NCI-H128 (cell line): ENCODE measurements around the gene SH3BGR.
"Not testable (repeated sequence)": the region's sequence is repeated elsewhere in the genome, so short reads cannot be mapped to it uniquely, and the experiment has no call there.

Experiments used
- DNase-seq: peaks from one replicate; lab custom pipeline; 2025; ENCODE audit not compliant: unreplicated experiment; lab: John Stamatoyannopoulos, UW

The SH3BGR gene

DNA sequence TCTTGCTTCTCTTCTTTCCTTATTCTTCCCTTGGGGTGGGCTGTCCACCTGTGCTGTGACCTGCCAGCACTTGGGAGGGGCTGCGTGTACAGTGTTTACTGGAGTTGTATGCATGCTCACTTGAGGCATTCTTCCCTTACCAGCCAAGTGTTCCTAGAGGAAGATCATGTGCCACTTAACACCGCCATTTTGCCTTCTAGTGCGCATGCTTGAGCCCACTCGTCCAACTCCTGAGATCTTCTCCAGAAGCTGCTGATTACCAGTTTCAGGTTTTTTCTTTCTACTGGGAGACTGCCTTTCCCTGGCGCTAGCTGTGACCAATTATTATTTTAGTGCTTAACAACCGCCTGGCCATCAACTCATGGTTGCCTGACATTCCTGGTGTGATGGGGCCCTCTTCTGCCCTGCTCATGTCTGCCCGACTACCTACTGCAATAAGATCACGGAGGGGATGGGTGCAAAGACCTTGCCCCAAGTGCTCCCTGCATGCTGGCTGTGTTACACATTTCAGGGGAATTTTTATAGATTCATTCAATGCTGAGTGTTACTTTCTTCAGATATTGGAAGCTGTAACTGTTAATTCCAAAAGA is 86.8 kb downstream of the SH3BGR start:
- DNase-seq = no peak

DNA sequence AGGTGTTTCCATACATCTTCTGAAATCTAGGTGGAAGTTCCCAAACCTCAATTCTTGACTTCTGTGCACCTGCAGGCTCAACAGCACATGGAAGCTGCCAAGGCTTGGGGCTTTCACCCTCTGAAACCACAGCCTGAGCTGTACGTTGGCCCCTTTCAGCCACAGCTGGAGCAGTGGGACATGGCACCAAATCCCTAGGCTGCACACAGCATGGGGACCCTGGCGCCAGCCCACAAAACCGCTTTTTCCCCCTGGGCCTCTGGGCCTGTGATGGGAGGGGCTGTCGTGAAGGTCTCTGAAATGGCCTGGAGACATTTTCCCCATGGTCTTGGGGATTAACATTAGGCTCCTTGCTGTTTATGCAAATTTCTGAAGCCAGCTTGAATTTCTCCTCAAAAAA is 88.6 kb downstream of the SH3BGR start:
- DNase-seq = not testable (repeated sequence)

DNA sequence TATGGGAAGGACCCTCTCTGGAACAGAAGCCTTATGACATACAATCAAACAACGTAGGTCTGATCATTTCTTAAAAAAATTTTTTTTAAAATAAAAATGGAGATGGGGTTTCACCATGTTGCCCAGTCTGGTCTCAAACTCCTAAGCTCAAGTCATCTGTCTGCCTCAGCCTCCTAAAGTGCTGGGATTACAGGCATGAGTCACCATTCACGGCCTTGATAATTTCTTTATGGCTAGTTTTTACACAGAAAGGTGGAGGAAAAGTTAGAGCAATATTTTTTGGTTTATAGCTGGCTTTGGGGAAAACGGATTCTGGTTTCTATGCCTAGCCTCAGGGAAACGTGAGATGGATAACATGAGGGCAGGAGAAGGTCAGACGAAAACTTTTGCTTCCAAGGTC is 91.0 kb downstream of the SH3BGR start:
- no peak for DNase-seq

DNA sequence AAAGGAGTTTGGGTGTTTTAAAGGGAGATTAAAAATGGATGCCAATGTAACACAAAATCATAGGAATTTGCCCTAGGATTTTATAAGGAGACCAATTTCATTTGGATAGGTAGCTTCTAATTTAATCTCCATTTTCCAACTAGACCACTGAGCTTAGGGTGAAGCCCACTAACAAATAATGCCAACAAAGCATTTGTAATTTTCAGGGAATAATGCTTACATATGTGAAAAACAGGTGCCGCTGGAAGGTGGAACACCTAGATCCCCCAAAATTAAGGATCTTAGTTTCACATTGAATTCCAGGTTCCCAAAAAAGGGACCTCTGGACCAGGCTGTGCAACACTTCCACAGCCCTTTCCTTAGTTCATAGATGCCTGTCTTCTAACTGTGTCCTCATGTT is 94.8 kb downstream of the SH3BGR start:
- no peak for DNase-seq

DNA sequence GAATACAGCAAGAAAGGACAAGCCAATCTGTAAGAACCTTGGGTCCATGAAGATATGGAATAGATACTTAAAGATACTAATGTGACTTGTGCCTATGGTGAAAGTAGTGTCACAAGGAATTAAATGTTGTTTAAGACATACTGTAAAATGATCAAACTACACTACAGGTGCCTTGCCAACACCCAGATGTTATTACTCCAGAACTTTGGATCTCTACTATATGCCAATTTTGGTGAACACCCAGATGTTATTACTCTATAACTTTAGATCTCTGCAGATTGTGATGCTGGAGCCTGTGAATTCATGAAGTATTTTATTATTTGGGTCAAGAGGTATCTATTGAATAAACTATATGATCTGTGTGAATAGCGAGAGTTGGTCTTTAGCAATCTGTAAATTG is 101.1 kb downstream of the SH3BGR start:
- no peak for DNase-seq

DNA sequence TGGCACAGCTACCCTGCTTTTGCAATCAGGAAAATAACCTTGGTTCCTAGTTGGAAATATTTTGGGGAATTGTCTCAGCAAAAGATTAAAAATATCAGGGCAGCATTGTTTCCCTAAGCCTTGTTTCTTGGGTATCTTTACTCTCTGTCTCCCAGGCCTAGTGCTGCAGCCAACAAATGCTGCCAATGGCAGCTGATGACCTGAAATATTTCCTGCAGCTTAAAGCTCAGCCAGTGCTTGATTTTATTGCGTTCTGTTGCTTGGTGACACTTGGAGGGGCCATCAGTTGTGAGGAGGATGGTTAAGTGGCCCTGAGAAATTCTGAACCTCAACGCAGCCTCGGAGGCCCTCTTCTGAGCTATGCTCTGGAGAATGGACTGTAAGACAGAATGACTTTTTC is 101.6 kb downstream of the SH3BGR start:
- no peak for DNase-seq

DNA sequence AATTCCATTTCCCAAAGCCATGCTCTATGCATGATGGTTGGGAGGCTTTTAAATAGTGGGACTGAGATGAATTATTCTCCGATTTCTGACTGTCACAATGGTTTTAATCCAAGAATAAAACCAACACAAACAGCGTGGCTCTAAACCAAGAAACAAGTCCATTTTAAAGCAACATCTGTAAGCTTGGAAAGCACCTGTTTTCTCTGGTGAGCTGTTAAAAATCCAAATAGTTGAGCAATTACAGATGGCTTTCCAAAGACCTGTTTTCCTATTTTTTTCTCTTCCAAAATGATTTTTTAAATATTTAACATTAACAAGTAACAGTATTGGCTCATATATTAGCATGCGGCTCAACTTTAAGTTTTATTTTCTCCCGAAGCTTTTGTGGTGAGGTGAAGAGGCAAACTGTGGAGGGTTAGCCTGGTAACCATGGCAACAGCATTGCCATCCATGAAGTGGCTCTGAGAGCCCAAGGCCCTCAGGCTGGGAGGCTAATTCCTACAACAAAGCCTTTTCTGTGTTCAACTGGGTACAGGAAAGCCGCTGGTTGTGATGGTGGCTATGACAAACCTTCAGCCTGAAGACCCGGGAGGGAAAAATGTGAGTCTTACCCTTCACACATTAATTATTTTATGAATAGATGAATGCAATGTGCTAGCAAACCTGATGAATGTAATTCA is 104.3 kb downstream of the SH3BGR start:
- peak; percentile 10 for DNase-seq

DNA sequence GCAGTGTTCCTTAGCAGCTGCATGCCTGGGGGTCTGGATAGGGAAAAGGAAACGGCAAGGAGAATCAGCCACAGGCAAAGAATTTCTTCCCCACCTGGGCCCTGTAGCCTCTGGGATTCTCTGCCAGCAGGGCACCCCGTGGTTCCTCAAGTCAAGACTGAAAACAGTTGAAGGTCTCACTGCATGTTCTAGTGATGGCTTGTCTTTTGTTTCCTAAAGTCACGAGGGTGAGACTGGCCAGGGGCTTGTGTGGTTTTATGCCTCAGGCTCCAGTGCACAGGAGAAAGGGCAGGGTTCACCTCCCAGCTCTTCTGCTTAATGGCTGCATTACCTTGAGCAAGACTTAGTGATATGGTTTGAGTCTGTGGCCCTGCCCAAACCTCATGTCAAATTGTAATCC is 107.7 kb downstream of the SH3BGR start:
- DNase-seq = no peak

DNA sequence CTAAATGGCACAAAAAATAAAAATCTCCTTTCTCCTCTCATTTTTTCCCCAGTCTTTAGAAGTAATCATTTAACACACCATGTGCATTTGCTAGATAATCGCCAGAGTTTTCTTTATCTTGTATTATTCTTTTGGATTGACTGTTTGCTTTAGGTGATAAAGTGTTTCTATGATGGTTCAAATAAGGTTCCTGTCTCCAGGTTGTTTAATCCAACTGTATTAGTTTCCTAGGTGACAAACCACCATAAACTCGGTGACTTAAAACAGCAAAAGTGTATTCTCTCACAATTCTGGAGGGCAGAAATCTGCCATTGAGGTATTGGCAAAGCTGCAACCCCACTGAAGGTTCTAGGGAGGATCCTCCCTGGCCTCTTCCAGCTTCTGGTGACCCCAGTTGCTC is 109.4 kb downstream of the SH3BGR start:
- DNase-seq = no peak

DNA sequence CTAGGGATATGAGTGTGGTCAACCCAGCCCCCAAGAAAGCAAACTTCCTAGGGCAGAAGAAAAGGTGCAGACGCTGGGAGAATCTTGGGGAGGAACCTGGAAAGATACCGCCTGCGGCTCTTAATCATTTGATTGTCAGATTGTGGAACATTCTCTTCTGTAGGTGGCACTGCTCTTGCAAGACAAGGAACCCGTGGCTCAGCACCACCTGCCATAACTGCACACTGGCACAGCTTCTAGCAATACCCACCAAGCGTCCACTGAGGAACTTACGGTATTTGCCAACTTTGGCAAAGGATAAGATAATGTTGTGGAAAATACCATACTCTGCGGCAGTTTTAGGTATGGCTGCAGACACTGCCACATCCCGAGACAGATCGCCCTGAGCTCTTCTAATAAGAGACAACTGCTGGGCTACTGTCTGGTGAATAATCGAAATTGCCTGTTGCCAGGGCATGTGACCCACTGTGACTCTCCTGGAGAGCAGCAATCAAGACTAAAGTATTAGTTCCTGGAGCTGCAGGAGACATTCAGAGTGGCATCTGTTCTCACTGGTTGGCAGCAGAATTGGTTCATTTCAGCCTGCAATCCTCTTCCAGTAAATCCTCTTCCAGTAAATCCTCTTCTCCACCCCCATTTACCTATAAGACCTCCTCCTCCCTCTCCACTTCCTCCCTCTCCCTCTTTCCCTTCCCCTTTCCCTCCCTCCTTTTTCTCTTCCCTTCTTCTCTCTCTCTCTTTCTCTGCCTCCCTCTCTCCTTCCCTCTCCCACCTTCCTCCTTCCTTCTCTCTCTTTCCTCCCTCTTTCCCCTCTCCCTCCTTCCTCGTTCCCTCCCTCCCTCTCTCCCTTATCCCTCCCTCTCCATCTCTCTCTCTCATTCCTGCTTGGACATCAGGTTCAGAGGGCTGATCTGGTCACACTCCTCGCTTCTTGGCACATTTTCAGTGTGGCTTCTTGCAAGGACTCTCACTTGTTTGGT is 111.3 kb downstream of the SH3BGR start:
- DNase-seq = no peak

DNA sequence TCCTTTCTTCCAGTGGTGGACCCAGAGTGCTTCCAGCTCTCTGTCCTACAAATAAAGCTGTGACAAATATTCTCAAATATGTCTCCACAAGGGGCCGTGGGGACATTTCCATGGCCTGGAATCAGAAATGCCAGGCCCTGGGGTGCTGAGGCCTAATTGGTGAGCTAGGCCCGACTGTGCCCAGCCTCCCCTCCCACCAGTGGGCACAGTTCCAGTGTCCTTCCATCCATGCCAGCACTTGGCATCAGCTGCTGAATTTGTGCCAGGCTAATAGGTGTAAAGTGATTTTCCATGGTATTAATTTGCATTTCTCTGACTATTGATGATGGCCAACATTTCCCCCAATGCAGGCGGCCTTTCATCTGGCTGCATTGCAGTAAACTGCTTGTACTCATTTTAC is 112.4 kb downstream of the SH3BGR start:
- no peak for DNase-seq
